Stimulated activated CD8-positive, alpha-beta memory T cell treated with anti-CD3 and anti-CD28 coated beads, Interleukin-4, amount 100 ng/mL, for 24 hours (primary cell): ENCODE results near the gene IRX1.

Source experiments
- DNase-seq: peaks from one replicate; pipeline ENCODE4 v3.0.0-alpha.2; 2020; ENCODE audit warnings: low read depth

The IRX1 gene

DNA sequence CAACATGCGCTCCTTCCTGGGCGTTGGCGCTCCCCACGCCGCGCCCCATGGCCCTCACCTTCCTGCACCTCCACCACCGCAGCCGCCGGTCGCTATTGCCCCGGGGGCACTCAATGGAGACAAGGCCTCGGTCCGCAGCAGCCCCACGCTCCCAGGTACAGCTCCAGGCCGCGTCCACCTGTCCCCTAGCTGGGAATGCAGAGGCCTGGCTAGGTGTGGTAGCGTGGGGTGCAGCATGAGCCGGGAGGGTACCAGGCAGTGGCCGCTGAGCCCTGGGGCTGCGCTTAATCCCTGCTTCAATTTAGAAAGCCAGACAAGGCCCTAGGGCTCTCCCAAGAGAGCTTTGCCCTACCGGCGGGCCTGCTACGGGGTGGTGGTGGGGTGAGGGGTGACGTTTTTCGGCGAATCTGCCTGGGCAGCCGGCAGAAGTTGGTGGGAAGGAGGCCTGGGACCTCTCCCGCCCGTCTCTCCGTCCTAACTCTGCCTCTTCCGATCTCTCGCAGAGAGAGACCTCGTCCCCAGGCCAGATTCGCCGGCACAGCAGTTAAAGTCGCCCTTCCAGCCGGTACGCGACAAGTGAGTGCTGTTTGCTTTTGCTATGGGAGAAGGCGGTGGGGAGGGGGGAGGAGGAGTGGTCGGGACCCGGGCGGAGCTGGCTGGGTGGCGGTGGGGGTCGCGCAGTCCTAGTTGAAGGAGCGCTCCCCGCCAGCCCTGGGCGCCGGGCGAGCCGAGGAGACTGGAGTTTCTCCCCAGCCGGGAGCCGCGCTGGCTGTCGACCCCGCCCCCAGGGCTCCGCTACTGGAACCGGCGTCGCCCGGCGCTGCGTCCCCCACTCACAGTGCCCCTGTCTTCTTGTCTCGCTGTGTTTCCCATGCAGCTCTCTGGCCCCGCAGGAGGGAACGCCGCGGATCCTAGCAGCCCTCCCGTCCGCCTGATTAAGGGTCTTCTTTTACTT lies 4.8 kb downstream of the IRX1 start:
- no peak for DNase-seq

DNA sequence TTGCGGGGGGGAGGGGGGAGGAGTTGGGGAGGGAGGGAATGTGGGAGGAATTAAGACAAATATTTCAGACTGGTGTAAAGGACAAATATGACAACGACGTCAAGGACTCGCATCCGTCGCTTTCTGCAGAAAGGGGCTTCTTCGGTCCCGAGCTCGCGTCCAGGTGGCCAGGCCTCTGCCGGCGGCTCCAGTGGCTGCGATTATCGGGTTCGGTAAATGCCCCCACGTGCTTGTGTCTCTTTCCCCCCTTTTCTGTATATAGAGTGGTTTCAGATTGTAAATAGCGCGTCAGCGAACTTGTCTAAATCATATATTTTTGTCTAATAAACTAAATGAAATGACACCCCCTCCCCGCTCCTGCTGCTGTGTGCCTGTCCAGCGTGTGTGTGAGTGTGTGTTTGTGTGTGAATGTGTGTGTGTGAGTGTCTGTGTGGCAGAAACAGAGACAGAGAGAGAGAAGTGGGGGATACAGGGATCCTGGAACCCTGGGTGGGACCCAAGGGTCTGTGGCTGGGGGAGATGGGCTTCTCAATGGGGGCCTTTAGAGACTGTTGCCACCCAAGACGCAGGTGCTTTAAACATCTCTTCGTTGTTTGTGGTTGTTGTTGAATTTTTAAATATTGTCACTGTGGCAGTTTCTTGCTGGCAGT lies 5.6 kb downstream of the IRX1 start:
- no peak for DNase-seq

DNA sequence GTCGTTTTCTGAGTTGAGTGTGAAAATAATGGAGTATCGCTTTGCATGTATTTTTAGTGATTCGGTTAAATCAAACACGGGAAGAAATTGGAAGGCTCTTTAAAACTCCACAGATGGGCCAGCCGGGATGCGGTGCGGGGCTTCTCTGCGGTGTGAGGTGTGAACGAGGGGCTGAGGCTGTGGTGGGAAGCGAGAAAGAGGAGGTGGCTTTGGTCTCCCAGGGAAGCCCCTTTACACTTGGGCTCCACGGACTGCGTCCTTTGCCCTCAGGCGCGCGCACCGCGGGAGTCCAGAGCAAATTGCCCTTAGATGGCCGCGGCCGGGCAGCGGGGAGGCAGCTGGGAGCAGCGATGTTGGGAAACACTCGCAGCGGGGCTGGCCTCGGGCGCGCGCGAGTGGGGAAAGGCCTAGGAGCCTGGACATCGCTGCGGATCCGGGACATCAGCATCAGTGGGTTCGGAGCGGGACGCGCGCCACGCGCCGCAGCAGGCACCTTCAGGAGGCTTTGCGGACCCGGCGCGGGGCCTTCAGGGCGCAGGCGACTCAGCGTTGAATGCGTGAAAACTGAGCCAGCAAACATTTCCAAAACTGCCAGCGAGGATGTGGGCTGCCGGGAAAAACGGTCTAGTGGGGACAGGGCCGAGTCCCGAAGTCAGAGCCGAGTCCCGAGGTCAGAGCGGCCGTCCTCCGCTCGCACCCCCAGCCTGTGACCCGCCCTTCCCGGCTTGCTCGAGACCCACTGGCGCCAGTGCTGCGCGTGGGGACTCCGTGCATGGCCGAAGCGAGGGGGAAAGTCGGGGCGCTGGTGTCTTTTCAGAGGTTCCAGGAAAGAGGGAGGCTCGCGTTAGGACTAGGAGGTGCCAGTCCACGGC lies 6.5 kb downstream of the IRX1 start:
- DNase-seq = no peak

DNA sequence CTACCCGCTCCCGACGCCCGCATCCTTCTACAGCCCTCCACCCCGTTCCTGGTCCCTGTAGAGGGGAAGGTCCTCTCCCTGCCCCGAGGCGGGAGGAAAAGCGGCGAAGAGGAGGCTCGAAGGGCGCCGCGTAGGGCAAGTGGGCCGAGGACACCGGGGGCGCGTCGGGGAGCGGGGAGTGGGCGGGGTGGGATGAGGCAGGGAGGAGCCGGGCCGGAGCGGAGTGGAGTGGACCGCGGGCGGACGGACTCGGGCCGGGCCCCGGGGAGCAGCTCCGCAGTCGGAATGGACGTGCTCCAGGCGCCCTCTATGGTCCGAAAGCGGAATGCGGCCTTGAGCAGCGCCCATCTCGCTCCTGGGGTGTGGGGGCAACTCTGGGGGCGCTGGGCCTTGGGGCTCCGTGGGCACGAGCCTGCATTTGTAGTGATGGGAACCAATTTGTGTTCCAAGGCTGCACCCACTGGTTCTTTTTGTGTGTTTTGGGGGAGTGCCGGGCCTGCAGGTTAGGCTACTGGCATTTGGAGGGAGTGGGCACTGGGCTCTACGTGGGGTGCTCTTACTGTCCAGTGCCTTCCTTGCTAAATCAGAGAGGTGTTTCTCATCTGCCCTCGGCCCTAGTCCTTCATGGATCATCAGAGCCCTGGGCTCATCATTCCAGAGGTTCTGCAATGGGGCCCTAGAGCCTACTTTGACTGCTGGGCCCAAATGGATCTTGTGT lies 7.3 kb downstream of the IRX1 start:
- DNase-seq = no peak

DNA sequence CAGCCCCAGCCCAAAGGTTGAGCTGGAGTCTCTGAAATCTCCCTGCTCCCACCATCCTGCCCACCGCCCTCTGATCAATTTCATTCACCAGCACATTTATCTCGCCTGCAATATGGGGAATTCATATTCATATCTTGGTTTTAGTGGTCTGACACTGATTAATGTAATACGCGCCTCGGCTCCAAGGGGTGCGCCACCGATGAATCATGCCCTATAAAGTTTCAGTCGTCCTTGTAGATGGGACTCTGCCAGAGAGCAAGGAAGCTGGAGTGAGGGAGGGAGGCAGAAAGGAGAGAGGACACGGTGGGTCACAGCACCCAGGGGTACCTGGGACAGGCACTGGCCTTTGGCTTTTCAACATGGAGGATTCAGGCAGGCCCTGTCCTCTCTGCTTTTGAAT lies 8.9 kb downstream of the IRX1 start:
- DNase-seq = no peak

DNA sequence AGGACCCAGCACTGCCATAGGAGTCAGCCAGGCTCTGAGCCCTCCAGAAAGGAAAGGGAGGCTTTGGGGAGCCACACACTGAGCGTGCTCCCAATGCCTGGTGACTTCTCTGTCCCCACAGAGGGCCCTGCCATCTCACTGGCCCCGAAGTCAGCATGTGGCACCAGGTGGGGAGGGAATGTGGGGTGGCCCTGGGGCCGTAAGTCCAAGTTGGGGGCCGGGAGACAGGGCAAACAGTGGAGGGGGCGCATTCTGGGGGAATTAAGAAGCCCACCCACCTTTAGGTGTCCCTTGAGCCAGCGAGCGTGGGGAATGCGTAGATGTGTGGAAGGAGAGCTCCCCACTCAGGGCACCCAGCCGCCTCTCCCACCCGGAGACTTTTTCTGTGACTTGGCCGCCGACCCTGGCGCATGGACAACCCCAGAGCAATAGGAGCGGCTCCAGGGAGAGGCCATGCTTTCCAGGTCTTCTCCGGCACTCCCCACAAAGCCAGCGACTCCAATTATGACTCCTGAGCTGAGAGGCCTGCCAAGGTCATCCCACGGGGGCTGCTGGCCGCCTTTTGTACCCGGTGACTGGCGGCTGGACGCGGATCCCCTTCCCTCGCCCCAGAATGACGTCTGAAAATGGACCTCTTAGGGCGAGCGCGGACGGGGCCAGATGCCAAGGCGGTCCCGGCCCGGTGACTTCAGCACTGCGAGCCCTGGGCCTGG lies 9.8 kb downstream of the IRX1 start:
- DNase-seq = no peak

DNA sequence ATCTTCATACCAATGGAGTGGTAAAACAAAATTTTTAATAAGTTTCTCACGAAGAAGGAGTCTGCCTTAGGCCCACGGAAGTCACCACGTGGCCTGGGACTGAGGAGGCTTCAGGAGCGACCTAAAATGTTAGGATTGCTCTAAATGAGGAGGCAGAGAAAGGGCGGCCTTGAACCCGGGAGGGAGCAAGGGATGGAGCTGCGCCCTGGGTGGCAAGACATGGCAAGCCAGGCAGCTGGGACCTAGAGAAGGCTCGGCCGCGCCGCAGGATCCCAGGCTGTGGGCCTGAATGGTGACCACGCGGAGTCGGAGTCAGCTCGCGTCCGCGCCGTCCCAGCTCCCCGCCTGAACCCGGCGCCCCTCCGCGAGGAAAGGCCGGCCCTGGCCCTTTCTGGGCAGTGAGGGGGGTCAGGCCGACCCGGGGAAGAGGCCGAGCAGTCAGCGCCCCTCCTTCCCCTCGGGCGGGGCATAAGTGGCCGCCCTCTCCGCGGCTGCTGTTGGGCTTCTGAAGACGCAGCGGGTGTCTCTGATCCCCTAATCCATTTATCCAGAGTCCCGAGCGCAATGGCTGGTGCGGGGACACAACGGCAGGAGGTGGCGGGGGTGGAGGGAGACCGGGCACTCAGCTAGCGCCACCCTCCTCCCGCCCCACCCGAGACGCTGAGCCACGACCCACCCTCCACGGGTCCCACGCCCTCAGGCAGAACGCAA lies 10.6 kb downstream of the IRX1 start:
- DNase-seq = no peak

DNA sequence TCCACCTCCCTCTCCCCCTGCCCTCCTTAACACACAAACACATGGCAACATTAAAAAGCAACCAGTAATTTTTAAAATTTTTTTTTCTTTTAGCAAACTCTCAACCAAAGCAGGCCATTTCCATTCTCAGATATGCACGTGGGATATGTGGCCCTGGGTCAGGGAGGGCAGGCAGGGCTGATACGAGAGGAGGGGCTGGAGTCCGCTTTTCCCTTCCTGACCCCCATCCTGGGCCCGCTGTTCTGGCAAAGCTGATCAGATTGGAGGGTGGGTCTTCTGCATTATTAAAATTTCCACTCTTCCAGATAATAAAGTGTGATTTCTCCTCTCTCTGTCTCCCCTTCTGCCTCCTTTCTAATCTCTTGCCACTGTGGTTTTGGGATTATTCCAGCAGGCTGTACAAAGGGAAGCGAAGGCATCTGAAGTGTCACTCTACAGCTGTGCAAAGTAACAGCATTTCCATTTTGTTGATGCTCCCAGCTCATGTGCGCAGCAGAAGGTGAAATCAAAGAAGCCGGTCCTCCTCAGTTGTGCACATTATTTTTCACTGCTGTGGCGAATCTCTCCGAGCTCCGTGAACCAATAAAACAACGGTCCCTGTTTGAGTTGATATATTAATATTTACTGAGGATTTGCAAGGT lies 12.0 kb downstream of the IRX1 start:
- no peak for DNase-seq

DNA sequence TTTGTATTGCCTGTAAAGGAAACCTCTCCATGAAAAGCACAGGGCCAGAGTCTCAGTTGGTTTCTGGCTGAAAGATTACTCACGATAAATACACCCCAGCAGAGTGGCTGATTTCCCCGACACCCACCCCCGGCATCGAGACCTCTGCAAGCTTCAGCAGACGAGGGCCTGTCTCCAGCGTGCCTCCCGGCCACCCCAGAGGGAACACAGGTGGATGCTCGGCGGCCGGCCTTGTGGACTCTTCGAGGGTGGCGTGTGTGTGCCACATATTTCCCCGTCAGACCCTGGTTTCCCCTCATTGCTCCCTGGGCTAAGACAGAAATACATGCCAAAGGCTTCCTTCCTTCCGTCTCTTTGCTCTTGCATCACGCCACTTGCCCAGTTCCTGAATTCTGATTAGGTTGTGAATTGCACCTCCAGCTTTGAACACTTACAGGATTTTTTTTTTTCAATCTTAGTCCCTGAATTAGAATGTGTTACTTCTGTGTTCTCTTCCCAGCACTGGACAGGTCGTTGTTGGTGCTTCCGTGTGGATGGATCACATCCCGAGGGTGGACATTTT lies 13.6 kb downstream of the IRX1 start:
- no peak for DNase-seq

DNA sequence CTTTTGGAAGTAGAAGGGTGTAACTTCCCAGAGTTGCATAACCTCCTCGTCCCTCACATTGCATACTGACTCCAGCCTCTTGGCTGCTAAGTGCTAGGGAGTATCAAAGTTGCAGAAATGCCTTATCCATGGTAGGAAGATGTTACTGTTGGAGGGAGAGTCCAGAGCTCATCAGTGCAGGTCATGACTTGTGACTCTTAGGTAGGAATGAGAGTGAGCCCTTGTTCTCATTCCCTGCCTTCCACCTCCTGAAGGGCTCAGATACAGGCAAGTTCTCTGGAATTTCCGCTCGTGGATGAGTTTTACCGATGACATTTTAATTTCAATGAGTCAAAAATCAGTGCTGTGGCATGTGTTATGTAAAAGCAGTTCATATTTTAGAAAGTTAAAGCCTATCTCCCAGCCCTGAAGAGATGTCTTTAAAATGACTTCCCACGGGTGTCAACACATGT lies 17.0 kb downstream of the IRX1 start:
- no peak for DNase-seq

DNA sequence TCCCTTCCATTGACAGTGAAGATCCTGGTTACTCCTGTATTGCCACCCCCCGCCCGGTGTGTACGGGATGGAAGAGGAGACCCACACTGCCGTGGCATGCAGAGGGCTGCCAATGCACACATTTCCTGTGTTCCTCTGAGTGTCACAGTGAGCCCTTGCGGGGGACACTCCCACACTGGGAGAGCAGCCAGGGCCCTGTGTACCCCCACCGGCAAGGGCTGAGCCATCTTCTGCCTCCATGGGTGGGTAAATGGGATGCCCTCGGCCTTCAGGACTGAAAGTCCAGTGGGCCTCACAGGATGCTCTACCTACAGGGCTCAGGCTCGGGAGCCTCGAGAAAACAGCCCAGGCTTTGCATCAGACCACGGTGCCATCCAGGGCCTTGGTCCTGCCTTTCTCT lies 18.1 kb downstream of the IRX1 start:
- DNase-seq = no peak

DNA sequence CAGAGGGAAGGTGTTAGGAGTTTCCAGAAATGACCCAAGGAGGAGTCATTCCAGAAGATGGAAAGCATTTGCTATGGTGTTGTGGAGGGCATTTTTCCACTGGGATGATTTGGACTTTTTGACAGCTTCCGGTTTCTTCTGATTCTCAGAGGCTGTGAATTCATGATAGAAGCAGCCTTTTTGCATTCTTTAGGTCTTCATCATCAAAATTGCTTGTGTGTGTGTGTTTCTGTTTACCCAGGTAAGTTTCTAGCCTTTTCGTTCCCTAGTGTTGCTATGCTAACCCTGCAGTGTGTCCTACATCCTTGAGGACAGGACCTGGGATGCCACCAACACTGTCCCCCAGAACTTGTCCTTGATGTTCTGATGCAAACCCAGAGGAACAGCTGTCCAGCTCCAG lies 19.6 kb downstream of the IRX1 start:
- no peak for DNase-seq

DNA sequence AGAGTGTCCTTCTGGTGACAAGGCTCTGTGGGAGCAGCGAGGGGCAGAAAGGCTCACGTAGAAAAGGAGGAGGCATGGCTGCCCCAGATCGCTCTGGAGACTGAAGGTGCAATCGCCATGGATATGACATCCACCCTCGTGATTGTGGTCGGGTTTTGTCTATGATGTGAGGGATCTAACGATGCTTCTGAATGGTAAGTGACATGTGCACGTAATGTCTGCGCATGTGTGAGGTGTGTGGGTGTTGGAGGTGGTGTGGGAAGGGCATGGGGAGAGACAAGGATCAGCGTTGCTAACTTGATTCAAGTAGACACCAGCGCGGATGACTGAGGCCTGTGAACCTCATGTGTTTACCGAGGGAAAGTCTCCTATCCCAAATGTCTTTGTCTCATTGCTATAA lies 20.2 kb downstream of the IRX1 start:
- DNase-seq = no peak

DNA sequence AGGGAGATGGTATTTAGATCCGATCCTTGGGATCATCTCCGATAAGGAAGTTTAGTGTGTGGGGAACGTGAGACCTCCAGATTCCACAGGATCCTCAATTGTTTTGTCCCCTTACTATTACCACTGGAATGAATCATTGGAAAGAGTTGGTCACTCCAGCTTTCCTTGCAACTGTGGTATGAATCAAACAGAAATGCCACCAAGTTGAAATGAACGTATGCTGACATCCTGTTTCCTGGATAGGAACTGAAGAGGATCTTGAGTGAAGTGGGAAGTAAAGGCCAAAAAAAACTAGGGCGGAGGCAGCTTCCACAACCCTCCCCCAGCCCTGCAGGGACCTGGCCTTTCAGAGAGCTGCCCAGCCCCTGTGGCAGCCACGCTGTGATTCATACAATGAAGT lies 23.9 kb downstream of the IRX1 start:
- no peak for DNase-seq

DNA sequence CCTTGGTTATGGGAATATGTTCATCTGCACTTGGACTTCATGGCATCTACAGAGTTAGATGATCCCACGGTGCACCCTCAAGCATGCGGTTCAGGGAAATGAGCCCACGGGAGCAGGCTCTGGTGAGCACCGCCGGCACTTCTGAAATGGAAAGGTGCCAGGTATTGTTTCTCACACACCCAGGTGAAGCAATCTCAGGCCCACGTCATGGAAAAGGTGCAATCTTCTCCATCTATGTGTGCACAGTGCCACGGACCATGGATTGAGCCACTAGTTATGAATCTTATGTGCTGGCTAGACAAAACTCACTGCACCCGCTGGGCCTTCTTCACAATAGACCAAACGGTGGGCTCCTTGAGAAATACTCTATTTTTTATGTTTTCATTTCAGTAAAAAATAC lies 27.3 kb downstream of the IRX1 start:
- no peak for DNase-seq

DNA sequence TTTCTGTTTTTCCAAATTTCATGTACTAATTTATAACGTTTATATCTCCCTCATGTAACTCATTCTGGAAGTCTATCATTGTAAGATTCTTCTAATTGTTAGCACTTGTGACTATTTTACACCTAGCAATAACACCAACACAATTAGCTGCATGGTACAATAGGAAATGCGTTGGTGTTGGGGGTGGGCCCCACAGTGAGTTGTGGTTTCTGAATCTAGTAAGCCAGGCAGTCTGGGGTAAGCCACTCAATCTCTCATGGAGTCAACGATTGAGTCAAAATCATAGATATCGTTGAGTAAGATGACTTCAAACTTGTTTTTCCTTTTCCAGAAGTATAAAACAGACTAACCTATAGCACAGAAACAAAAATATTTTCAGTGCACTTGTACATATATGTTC lies 30.0 kb downstream of the IRX1 start:
- no peak for DNase-seq

DNA sequence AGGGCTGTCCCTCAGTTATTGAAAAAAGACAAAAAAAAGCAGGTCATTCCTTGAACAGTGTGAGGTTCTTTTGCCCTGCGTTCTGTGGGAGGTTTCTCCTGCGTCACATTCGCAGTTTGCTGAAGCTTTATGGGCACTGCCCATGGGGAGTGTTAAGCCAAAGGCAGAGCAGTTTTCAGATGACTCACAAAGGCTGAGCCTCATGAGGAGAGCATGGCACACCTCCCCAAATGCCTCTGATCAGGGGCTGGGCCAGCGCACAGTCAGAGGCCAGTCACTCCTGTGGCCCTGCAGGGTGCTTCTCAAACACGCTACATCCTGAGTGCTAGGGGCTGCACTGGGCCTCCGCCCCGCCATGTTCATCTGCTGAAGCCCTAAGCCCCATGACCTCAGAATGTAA lies 38.4 kb downstream of the IRX1 start:
- no peak for DNase-seq

DNA sequence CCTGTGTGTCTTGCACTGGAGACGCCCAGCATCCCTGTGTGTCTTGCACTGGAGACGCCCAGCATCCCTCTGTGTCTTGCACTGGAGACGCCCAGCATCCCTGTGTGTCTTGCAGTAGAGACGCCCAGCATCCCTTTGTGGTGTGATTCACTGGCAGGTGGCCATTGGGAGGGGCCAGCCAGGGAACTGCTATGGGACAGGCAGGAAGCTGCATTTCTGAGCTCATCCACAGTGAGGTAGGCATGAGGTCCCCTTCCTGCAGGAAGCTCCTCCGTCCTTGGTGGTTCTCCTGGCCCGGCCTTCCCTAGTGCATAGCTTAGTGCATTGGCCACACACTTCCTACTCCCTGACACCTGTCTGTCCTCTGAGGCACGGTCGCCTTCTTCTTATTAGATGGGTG lies 43.5 kb downstream of the IRX1 start:
- no peak for DNase-seq

DNA sequence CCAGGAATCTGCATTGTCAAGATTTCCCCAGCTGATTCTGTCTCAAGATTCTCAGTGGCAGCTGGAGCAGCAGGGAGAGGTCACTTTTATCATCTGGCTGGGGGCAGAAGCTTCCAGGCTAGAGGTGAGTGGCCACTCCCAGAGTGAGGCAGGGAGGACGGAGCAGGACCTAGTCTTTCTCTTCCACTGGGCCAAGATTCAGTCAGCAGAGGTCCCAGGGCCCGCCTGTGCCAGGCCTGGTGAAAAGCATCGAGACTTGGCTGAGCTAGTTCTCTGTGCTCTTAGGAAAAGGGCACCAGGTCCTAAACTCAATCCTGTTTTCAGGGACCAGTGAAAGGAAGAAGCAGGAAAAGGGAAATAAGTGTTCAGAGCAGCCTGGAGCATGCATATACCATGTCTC lies 46.6 kb downstream of the IRX1 start:
- no peak for DNase-seq

DNA sequence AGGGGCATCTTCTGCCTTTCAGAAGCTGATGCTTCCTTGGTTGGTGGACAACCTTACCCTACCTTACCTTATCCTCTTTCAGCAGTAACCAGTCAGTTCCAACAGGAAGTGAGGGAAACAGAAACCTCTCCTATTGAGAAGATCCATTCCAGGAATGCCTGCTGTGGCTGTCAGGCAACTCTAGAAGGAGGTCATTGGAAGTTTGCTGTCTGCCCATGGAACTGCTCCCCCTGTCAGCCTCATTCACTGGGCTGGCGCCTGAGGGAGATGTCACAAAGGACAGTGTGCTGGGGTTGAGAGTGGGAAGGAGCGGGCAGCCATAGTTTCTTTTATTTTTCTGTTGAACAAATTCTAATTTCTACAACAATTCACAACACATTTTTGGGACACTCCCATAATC lies 54.7 kb downstream of the IRX1 start:
- no peak for DNase-seq
